GM13977 (cell line): ENCODE measurements around the gene DAO.

ENCODE experiments used
- DNase-seq: peaks from one replicate; pipeline ENCODE4 v3.0.0; 2012; ENCODE audit warnings: low spot score
- CTCF ChIP-seq: IDR thresholded peaks from 2 replicates; pipeline ENCODE4 v1.5.1; 2012; ENCODE audit warnings: mild to moderate bottlenecking, control low read depth; ENCODE audit not compliant: insufficient read depth; ENCODE audit errors: extremely low read depth, missing control alignments
- in situ Hi-C: fragments of 300-500 bp; cut with MboI; formaldehyde crosslinking; loops from one replicate; pipeline ENCODE4 v1.12.0; 2022; ENCODE audit warnings: low sequenced_read_pairs, low pct_unique_long_range_greater_than_20kb, mixed read lengths, inconsistent platforms; ENCODE audit not compliant: unreplicated experiment

The DAO gene

GRCh38 chr12:108888031-108888430 lies 8.1 kb downstream of the DAO start:
- DNase-seq: no peak
- no peak for TF ChIP-seq CTCF
- in situ Hi-C loops: no loop called here

GRCh38 chr12:108890208-108890607 lies 10.3 kb downstream of the DAO start:
- in situ Hi-C loops: no loop called here
- no peak for DNase-seq
- TF ChIP-seq CTCF: no peak

GRCh38 chr12:108895220-108895802 lies 15.4 kb downstream of the DAO start:
- TF ChIP-seq CTCF: no peak
- in situ Hi-C loops: no loop called here
- DNase-seq: no peak

- in situ Hi-C loops: no loop called here
- no peak for DNase-seq
- no peak for TF ChIP-seq CTCF
Measured at GRCh38 chr12:108896336-108896735, 16.4 kb downstream of the DAO start.

GRCh38 chr12:108896817-108897216 lies 16.9 kb downstream of the DAO start:
- no peak for DNase-seq
- in situ Hi-C loops: no loop called here
- no peak for TF ChIP-seq CTCF

- TF ChIP-seq CTCF: no peak
- in situ Hi-C loops: no loop called here
- DNase-seq: no peak
Measured at GRCh38 chr12:108899145-108899544, 19.3 kb downstream of the DAO start.

- in situ Hi-C loops: no loop called here
Measured at GRCh38 chr12:108905725-108906124, 25.8 kb downstream of the DAO start.

More at GRCh38 chr12:108905725-108906124, 25.8 kb downstream of the DAO start:
- TF ChIP-seq CTCF: no peak
- DNase-seq: no peak
